Epithelial cell of proximal tubule (primary cell): ENCODE data around the gene PCDHA6. TPM values are rescaled to one million over a fixed set of nuclear protein-coding genes. Genes with fewer than 3 reads are reported as not detected.

ENCODE experiments used
- DNase-seq: peaks from one replicate; pipeline ENCODE4 v3.0.0-alpha.2; 2011; ENCODE audit warnings: low read depth
- H3K4me3 ChIP-seq: 2 replicates; pipeline ENCODE4 v1.5.1; 2011; ENCODE audit warnings: low read depth, mild to moderate bottlenecking, low read length
- CTCF ChIP-seq: conservative IDR thresholded peaks from 2 replicates; pipeline ENCODE4 v1.5.1; 2012; ENCODE audit warnings: low read depth, mild to moderate bottlenecking, low read length
- total RNA-seq: library from RNA; depleted of rRNA; stranded (reverse); fragments of >200 nt; gene quantifications from 2 replicates; pipeline ENCODE4 v1.2.3, GENCODE V29; 2015

Gene PCDHA6
- total RNA-seq, 1 donor from 2014 or later: not detected

DNA sequence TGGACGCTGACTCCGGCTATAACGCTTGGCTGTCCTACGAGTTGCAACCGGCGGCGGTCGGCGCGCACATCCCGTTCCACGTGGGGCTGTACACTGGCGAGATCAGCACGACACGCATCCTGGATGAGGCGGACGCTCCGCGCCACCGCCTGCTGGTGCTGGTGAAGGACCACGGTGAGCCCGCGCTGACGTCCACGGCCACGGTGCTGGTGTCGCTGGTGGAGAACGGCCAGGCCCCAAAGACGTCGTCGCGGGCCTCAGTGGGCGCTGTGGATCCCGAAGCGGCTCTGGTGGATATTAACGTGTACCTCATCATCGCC, 49.5 kb downstream of the PCDHA6 start:
- TF ChIP-seq CTCF: no peak
- no peak overlapping the region for H3K4me3 ChIP-seq
- DNase-seq: no peak

Other genes starting within 250 kb of the PCDHA6 start
- not detected in 2 replicates for gene CD14, start 194.8 kb upstream of the PCDHA6 start, total RNA-seq
- 9.0 and 127 TPM in 2 replicates for gene TMCO6, start 188.5 kb upstream of the PCDHA6 start, total RNA-seq
- gene NDUFA2, start 180.3 kb upstream of the PCDHA6 start, total RNA-seq: 62.0 and 110 TPM in 2 replicates
- 95.4 and 124 TPM in 2 replicates for gene IK, start 180.1 kb upstream of the PCDHA6 start, total RNA-seq
- gene WDR55, start 163.1 kb upstream of the PCDHA6 start, total RNA-seq: 14.6 and 23.4 TPM in 2 replicates
- gene DND1, start 154.4 kb upstream of the PCDHA6 start, total RNA-seq: 0.14 TPM in 1 of 2 replicates, not detected in the other
- 83.0 and 123 TPM in 2 replicates for gene HARS1, start 136.6 kb upstream of the PCDHA6 start, total RNA-seq
- gene HARS2, start 136.5 kb upstream of the PCDHA6 start, total RNA-seq: 33.9 and 39.5 TPM in 2 replicates
- 38.3 and 43.6 TPM in 2 replicates for gene ZMAT2, start 127.5 kb upstream of the PCDHA6 start, total RNA-seq
- gene PCDHA1, start 41.8 kb upstream of the PCDHA6 start, total RNA-seq: not detected in 2 replicates
- not detected in 2 replicates for gene PCDHA2, start 33.1 kb upstream of the PCDHA6 start, total RNA-seq
- 0.06 TPM in 1 of 2 replicates, not detected in the other for gene PCDHA3, start 26.9 kb upstream of the PCDHA6 start, total RNA-seq
- gene PCDHA4, start 20.9 kb upstream of the PCDHA6 start, total RNA-seq: 1.6 TPM in 1 of 2 replicates, not detected in the other
- gene PCDHA5, start 6.3 kb upstream of the PCDHA6 start, total RNA-seq: not detected in 2 replicates
- gene PCDHA7, start 6.3 kb downstream of the PCDHA6 start, total RNA-seq: under 0.01 TPM in 1 of 2 replicates, not detected in the other
- gene PCDHA8, start 13.2 kb downstream of the PCDHA6 start, total RNA-seq: not detected in 2 replicates
- not detected in 2 replicates for gene PCDHA9, start 20.4 kb downstream of the PCDHA6 start, total RNA-seq
- gene PCDHA10, start 27.9 kb downstream of the PCDHA6 start, total RNA-seq: under 0.01 and 0.06 TPM in 2 replicates
- gene PCDHA11, start 41.0 kb downstream of the PCDHA6 start, total RNA-seq: not detected in 2 replicates
- not detected in 2 replicates for gene PCDHA12, start 47.3 kb downstream of the PCDHA6 start, total RNA-seq
- not detected in 2 replicates for gene PCDHA13, start 54.2 kb downstream of the PCDHA6 start, total RNA-seq
- not detected in 2 replicates for gene PCDHAC1, start 98.3 kb downstream of the PCDHA6 start, total RNA-seq
- not detected in 2 replicates for gene PCDHAC2, start 138.5 kb downstream of the PCDHA6 start, total RNA-seq
- gene PCDHB1, start 223.4 kb downstream of the PCDHA6 start, total RNA-seq: not detected in 2 replicates